Panc1 (cell line): Measurements from ENCODE around the gene CKS1B. TPM values are rescaled to one million over a fixed set of nuclear protein-coding genes. Genes with fewer than 3 reads are reported as not detected.

Experiments used
- ATAC-seq: fragments of 200-7000 bp; cut with Tn5 transposase; 2 replicates; pipeline ENCODE4 v1.9.1; 2020; ENCODE audit warnings: mild to moderate bottlenecking, moderate library complexity
- BruUV-seq: library from RNA; stranded (reverse); fragments of 400-500 nt; replicated peaks from 2 replicates; lab custom pipeline; 2021; lab: Mats Ljungman, UMichigan
- CTCF ChIA-PET: fragments of 300-600 bp; sonication (Branson Sonifier 250); formaldehyde crosslinking; loops from one replicate; lab custom pipeline; 2022; ENCODE audit warnings: antibody characterized with exemption; lab: Charles Lee
- POLR2A ChIA-PET: fragments of 300-600 bp; sonication (Branson Sonifier 250); formaldehyde crosslinking; loops from one replicate; lab custom pipeline; 2022; ENCODE audit warnings: antibody characterized with exemption; lab: Charles Lee
- DNase-seq: peaks from one replicate; pipeline ENCODE4 v3.0.0-alpha.2; 2010; ENCODE audit warnings: low read depth, low spot score
- H3K27ac ChIP-seq: 2 replicates; pipeline ENCODE4 v1.5.1; 2011; ENCODE audit warnings: mild to moderate bottlenecking, low read length, inconsistent platforms
- H3K27me3 ChIP-seq: fragments of 200-500 bp; sonication (Bioruptor generic); 2 replicates; pipeline ENCODE4 v1.6.0; 2014; ENCODE audit warnings: low read length, inconsistent platforms; ENCODE audit not compliant: control insufficient read depth, insufficient read depth
- H3K36me3 ChIP-seq: fragments of 200-500 bp; sonication (Bioruptor generic); 2 replicates; pipeline ENCODE4 v1.5.1; 2014; ENCODE audit warnings: inconsistent platforms, mild to moderate bottlenecking, low read length, moderate library complexity; ENCODE audit not compliant: control insufficient read depth, insufficient read depth
- H3K4me1 ChIP-seq: 2 replicates; pipeline ENCODE4 v1.5.1; 2011; ENCODE audit warnings: inconsistent platforms, mild to moderate bottlenecking, low read length, moderate library complexity; ENCODE audit not compliant: control insufficient read depth, insufficient read depth
- H3K4me3 ChIP-seq, 2 experiments: 2 replicates each; pipeline ENCODE4 v1.5.1; 2011 to 2012; ENCODE audit warnings: low read depth in 2 of 2, low read length in 2 of 2, mild to moderate bottlenecking in 2 of 2, inconsistent platforms in 1 of 2, moderate library complexity in 1 of 2
- H3K9me3 ChIP-seq: fragments of 200-500 bp; sonication (Bioruptor generic); 2 replicates; pipeline ENCODE4 v1.5.1; 2014; ENCODE audit warnings: low read depth, mild to moderate bottlenecking, inconsistent platforms, low read length, moderate library complexity; ENCODE audit not compliant: control insufficient read depth, insufficient read depth
- POLR2AphosphoS5 ChIP-seq: IDR thresholded peaks from 2 replicates; pipeline ENCODE4 v1.6.1; 2012; ENCODE audit warnings: mild to moderate bottlenecking, low read depth, low read length, moderate library complexity
- SIN3A ChIP-seq: IDR thresholded peaks from 2 replicates; pipeline ENCODE4 v1.6.1; 2012; ENCODE audit warnings: low read depth, mild to moderate bottlenecking, low read length, moderate library complexity, borderline replicate concordance; ENCODE audit not compliant: insufficient read depth
- TCF7L2 ChIP-seq: IDR thresholded peaks from 2 replicates; pipeline ENCODE4 v1.6.1; 2011; ENCODE audit warnings: mild to moderate bottlenecking, low read depth, low read length, inconsistent platforms
- in situ Hi-C: cut with HindIII; loops from 2 replicates; pipeline ENCODE4 v1.10.0; 2016; ENCODE audit warnings: low sequenced_read_pairs, low pct_unique_long_range_greater_than_20kb
- intact Hi-C: fragments of 100-400 bp; cut with micrococcal nuclease; formaldehyde crosslinking; loops from one replicate; pipeline ENCODE4 v1.10.0; 2022; ENCODE audit not compliant: unreplicated experiment
- total RNA-seq: library from RNA; stranded (reverse); gene quantifications from one replicate; pipeline ENCODE4 v1.2.1, GENCODE V29; 2021; ENCODE audit not compliant: unreplicated experiment
- TF ChIP-seq, protein P1 (sequence below), 2 experiments: IDR thresholded peaks; 2 replicates each; pipeline ENCODE4 v1.6.1; 2011 to 2012; ENCODE audit warnings: low read depth in 2 of 2, control low read depth in 1 of 2, low read length in 1 of 2, mild to moderate bottlenecking in 1 of 2, moderate library complexity in 1 of 2; ENCODE audit not compliant: insufficient read depth in 1 of 2
- TF ChIP-seq, protein P2 (sequence below): fragments of 450-650 bp; IDR thresholded peaks from 2 replicates; pipeline ENCODE4 v1.5.1; 2017; ENCODE audit warnings: mild to moderate bottlenecking

The CKS1B gene
- total RNA-seq, 1 experiment from 2014 or later = 212 TPM

- CTCF ChIA-PET = no interaction called here
- POLR2A ChIA-PET = no interaction called here
Measured at GRCh38 chr1:154954541-154954940, 19.9 kb upstream of the CKS1B start.

DNA sequence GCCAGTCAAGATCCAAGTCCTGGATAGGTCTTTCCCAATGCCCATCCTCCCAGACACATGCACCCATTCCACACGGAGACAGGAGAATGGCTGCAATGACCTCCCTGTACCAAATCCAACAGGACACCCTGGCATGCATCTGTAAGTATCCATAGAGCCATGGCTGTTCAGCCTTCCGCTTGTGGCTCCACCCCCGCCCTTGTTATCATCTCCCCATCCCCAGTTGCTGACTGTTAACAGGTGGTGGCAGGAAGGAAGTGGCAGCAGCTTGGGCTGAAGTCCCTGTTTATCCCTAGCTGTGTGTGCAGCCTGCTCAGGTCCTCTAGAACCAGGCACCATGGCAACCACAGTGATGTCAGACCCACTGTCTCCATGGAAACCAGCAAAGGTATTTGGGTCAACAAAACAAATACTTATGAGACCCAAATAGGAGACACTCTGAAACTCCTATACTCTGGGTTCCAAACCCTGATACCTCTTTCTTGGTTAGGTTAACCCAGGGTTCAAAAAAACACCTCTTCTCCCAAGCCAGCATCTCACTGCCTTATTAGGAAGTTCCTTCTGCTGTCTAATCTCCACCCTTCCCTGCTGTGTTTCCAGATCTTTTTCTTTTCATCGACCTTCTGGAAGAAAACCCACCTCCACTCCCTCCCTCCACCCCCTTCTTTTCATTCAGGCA lies 19.3 kb upstream of the CKS1B start:
- DNase-seq = no peak
- intact Hi-C loops (loop anchor here (10.0 kb wide), 1 partner anchor 390 kb away; the partner anchor contains the start of gene CHRNB2), in situ Hi-C loops (no loop called here)

More at GRCh38 chr1:154954541-154954940, 19.9 kb upstream of the CKS1B start:
- DNase-seq (no peak), ATAC-seq (no peak)
- TF ChIP-seq, protein P1, sequence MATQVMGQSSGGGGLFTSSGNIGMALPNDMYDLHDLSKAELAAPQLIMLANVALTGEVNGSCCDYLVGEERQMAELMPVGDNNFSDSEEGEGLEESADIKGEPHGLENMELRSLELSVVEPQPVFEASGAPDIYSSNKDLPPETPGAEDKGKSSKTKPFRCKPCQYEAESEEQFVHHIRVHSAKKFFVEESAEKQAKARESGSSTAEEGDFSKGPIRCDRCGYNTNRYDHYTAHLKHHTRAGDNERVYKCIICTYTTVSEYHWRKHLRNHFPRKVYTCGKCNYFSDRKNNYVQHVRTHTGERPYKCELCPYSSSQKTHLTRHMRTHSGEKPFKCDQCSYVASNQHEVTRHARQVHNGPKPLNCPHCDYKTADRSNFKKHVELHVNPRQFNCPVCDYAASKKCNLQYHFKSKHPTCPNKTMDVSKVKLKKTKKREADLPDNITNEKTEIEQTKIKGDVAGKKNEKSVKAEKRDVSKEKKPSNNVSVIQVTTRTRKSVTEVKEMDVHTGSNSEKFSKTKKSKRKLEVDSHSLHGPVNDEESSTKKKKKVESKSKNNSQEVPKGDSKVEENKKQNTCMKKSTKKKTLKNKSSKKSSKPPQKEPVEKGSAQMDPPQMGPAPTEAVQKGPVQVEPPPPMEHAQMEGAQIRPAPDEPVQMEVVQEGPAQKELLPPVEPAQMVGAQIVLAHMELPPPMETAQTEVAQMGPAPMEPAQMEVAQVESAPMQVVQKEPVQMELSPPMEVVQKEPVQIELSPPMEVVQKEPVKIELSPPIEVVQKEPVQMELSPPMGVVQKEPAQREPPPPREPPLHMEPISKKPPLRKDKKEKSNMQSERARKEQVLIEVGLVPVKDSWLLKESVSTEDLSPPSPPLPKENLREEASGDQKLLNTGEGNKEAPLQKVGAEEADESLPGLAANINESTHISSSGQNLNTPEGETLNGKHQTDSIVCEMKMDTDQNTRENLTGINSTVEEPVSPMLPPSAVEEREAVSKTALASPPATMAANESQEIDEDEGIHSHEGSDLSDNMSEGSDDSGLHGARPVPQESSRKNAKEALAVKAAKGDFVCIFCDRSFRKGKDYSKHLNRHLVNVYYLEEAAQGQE (IDR thresholded peaks at IDR 0.05; ENCODE audit: insufficient read depth in 1 of 2, low read depth in 2 of 2, low read length in 1 of 2) = no peak
- no peak for TF ChIP-seq SIN3A
- no peak for TF ChIP-seq TCF7L2
- TF ChIP-seq, protein P2, sequence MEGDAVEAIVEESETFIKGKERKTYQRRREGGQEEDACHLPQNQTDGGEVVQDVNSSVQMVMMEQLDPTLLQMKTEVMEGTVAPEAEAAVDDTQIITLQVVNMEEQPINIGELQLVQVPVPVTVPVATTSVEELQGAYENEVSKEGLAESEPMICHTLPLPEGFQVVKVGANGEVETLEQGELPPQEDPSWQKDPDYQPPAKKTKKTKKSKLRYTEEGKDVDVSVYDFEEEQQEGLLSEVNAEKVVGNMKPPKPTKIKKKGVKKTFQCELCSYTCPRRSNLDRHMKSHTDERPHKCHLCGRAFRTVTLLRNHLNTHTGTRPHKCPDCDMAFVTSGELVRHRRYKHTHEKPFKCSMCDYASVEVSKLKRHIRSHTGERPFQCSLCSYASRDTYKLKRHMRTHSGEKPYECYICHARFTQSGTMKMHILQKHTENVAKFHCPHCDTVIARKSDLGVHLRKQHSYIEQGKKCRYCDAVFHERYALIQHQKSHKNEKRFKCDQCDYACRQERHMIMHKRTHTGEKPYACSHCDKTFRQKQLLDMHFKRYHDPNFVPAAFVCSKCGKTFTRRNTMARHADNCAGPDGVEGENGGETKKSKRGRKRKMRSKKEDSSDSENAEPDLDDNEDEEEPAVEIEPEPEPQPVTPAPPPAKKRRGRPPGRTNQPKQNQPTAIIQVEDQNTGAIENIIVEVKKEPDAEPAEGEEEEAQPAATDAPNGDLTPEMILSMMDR = no peak
- TF ChIP-seq POLR2AphosphoS5 = no peak
- Histone ChIP-seq H3K27ac (no peak overlapping the region), H3K27me3 (no peaks in the 10 kb centered on the region), H3K4me3 (peak overlapping the region in 1 of 2 experiments; percentile 93; a peak in 2 of 4 replicates), H3K4me1 (peaks cover 27% of the 10 kb centered on the region), H3K36me3 (no peaks in the 10 kb centered on the region), H3K9me3 (no peaks in the 10 kb centered on the region)
- no TSS peak for BruUV-seq
- intact Hi-C loops (loop anchor here (10.0 kb wide), 1 partner anchor 390 kb away; the partner anchor contains the start of gene CHRNB2), in situ Hi-C loops (no loop called here)

More for the DNA sequence above, 19.3 kb upstream of the CKS1B start:
- H3K4me3 ChIP-seq = peak overlapping the region; percentile 78 to 93
- no TSS peak for BruUV-seq
- ChIA-PET CTCF (no interaction called here), POLR2A (interaction anchor here (0.6 to 1.3 kb wide), 4 partner anchors 18 to 166 kb away, joined by 3 to 9 read pairs (median 4); partner anchors contain the start of gene PMVK)
- no peak for ATAC-seq
- H3K9me3 ChIP-seq = no peaks in the 10 kb centered on the region
- H3K27me3 ChIP-seq = no peaks in the 10 kb centered on the region
- peaks cover 27% of the 10 kb centered on the region for H3K4me1 ChIP-seq
- no peaks in the 10 kb centered on the region for H3K36me3 ChIP-seq
- peak overlapping the region; percentile 83 for H3K27ac ChIP-seq
- TF ChIP-seq, protein P1 (IDR thresholded peaks at IDR 0.05; ENCODE audit: insufficient read depth in 1 of 2, low read depth in 2 of 2, low read length in 1 of 2) = no peak
- TF ChIP-seq SIN3A (no peak), TCF7L2 (no peak), POLR2AphosphoS5 (no peak)
- TF ChIP-seq, protein P2 = no peak
